MM.1S (cell line): Measurements from ENCODE around the gene FIBIN.

Experiments used
- DNase-seq: peaks from one replicate; pipeline ENCODE4 v3.0.0-alpha.2; 2015
- H2AFZ ChIP-seq: fragments of 300-600 bp; sonication (generic); 2 replicates; pipeline ENCODE4 v1.6.0; 2016; ENCODE audit warnings: antibody characterized with exemption, low read length
- H3F3A ChIP-seq: fragments of 300-600 bp; sonication (generic); 2 replicates; pipeline ENCODE4 v1.6.1; 2016; ENCODE audit warnings: mild to moderate bottlenecking, antibody characterized with exemption, low read length, moderate library complexity, mixed read lengths; ENCODE audit not compliant: insufficient read depth
- H3K27ac ChIP-seq: fragments of 300-600 bp; sonication (generic); 2 replicates; pipeline ENCODE4 v1.5.1; 2016; ENCODE audit warnings: mild to moderate bottlenecking, low read length
- H3K27me3 ChIP-seq: fragments of 300-600 bp; sonication (generic); replicated peaks from 2 replicates; pipeline ENCODE4 v1.6.0; 2016; ENCODE audit warnings: low read length; ENCODE audit not compliant: insufficient read depth
- H3K36me3 ChIP-seq: fragments of 300-600 bp; sonication (generic); replicated peaks from 2 replicates; pipeline ENCODE4 v1.6.1; 2016; ENCODE audit warnings: mild to moderate bottlenecking, low read length, mixed read lengths; ENCODE audit not compliant: insufficient read depth
- H3K4me1 ChIP-seq: fragments of 300-600 bp; sonication (generic); 2 replicates; pipeline ENCODE4 v1.6.1; 2016; ENCODE audit warnings: low read length, mixed read lengths
- H3K4me2 ChIP-seq: fragments of 300-600 bp; sonication (generic); 2 replicates; pipeline ENCODE4 v1.6.0; 2016; ENCODE audit warnings: low read depth, low read length
- H3K4me3 ChIP-seq: fragments of 300-600 bp; sonication (generic); 2 replicates; pipeline ENCODE4 v1.5.1; 2016; ENCODE audit warnings: low read length, mixed read lengths
- H3K79me2 ChIP-seq: fragments of 300-600 bp; sonication (generic); 2 replicates; pipeline ENCODE4 v1.6.1; 2016; ENCODE audit warnings: mixed run types, low read length, mixed read lengths
- H3K9ac ChIP-seq: fragments of 300-600 bp; sonication (generic); 2 replicates; pipeline ENCODE4 v1.6.1; 2016; ENCODE audit warnings: low read length, mixed read lengths
- H3K9me2 ChIP-seq: fragments of 300-600 bp; sonication (generic); replicated peaks from 2 replicates; pipeline ENCODE4 v1.6.1; 2016; ENCODE audit warnings: mild to moderate bottlenecking, low read length, mixed read lengths; ENCODE audit not compliant: insufficient read depth
- H3K9me3 ChIP-seq: fragments of 300-600 bp; sonication (generic); replicated peaks from 2 replicates; pipeline ENCODE4 v1.6.1; 2016; ENCODE audit warnings: mild to moderate bottlenecking, low read length, mixed read lengths; ENCODE audit not compliant: insufficient read depth
- H4K20me1 ChIP-seq: fragments of 300-600 bp; sonication (generic); 2 replicates; pipeline ENCODE4 v1.6.1; 2016; ENCODE audit warnings: mild to moderate bottlenecking, low read length, moderate library complexity, mixed read lengths; ENCODE audit not compliant: insufficient read depth
- CTCF ChIP-seq: fragments of 300-600 bp; sonication (generic); IDR thresholded peaks from 2 replicates; pipeline ENCODE4 v1.5.1; 2016; ENCODE audit warnings: antibody characterized with exemption, low read length, mixed read lengths
- EZH2 ChIP-seq: fragments of 300-600 bp; sonication (generic); optimal IDR thresholded peaks from 2 replicates; pipeline ENCODE3; 2017; ENCODE audit warnings: low read depth, mild to moderate bottlenecking, antibody characterized with exemption, low read length, mixed read lengths
- EZH2phosphoT487 ChIP-seq: fragments of 300-600 bp; sonication (generic); IDR thresholded peaks from 2 replicates; pipeline ENCODE4 v1.6.1; 2018; ENCODE audit warnings: antibody characterized with exemption, low read length

The FIBIN gene

GRCh38 chr11:27018902-27019529, 25.1 kb downstream of the FIBIN start:
- Histone ChIP-seq H3K4me2 (no peak overlapping the region), H2AFZ (no peak overlapping the region), H3K9me2 (no peaks in the 10 kb centered on the region), H4K20me1 (no peaks in the 10 kb centered on the region), H3K9ac (no peak overlapping the region), H3K9me3 (no peaks in the 10 kb centered on the region), H3K27ac (no peak overlapping the region), H3K4me1 (no peaks in the 10 kb centered on the region), H3K4me3 (no peak overlapping the region), H3K27me3 (no peaks in the 10 kb centered on the region), H3K36me3 (no peaks in the 10 kb centered on the region), H3F3A (no peaks in the 10 kb centered on the region), H3K79me2 (no peaks in the 10 kb centered on the region)
- TF ChIP-seq CTCF (no peak), EZH2 (no peak), EZH2phosphoT487 (no peak)
- no peak for DNase-seq

- H3K36me3 ChIP-seq = no peaks in the 10 kb centered on the region
- H3K9ac ChIP-seq = no peak overlapping the region
- H3F3A ChIP-seq = no peaks in the 10 kb centered on the region
- no peak overlapping the region for H3K27ac ChIP-seq
- H3K79me2 ChIP-seq = no peaks in the 10 kb centered on the region
- no peaks in the 10 kb centered on the region for H4K20me1 ChIP-seq
- H3K27me3 ChIP-seq = no peaks in the 10 kb centered on the region
- no peak for DNase-seq
- H3K9me2 ChIP-seq = no peaks in the 10 kb centered on the region; the same call in 1 of the 2 replicates
- no peak overlapping the region for H3K4me3 ChIP-seq
- no peaks in the 10 kb centered on the region for H3K9me3 ChIP-seq
- H2AFZ ChIP-seq = no peak overlapping the region
- H3K4me2 ChIP-seq = no peak overlapping the region
- H3K4me1 ChIP-seq = no peaks in the 10 kb centered on the region
- TF ChIP-seq EZH2 (no peak), EZH2phosphoT487 (no peak), CTCF (no peak)
Observed at GRCh38 chr11:27020751-27021150, 26.8 kb downstream of the FIBIN start.

- DNase-seq = no peak
- Histone ChIP-seq H3K27ac (no peak overlapping the region), H3K27me3 (no peaks in the 10 kb centered on the region), H3F3A (no peaks in the 10 kb centered on the region), H3K79me2 (no peaks in the 10 kb centered on the region), H4K20me1 (no peaks in the 10 kb centered on the region), H3K4me1 (no peaks in the 10 kb centered on the region), H3K36me3 (no peaks in the 10 kb centered on the region), H3K9me3 (no peaks in the 10 kb centered on the region), H3K4me3 (no peak overlapping the region), H3K4me2 (no peak overlapping the region), H3K9ac (no peak overlapping the region), H3K9me2 (no peaks in the 10 kb centered on the region; the same call in 1 of the 2 replicates), H2AFZ (no peak overlapping the region)
- TF ChIP-seq EZH2phosphoT487 (no peak), CTCF (no peak), EZH2 (no peak)
Observed at GRCh38 chr11:27022659-27023251, 28.8 kb downstream of the FIBIN start.
